IMR-90 (cell line): ENCODE results near the gene DIPK1B. TPM values are rescaled to one million over a fixed set of nuclear protein-coding genes. Genes with fewer than 3 reads are reported as not detected.

Experiments
- ATAC-seq: fragments of 200-7000 bp; cut with Tn5 transposase; 2 replicates; pipeline ENCODE4 v1.9.1; 2020; ENCODE audit warnings: low read depth, mild to moderate bottlenecking, moderate library complexity
- BruUV-seq: library from RNA; stranded (reverse); fragments of 400-500 nt; replicated peaks from 2 replicates; lab custom pipeline; 2021; lab: Mats Ljungman, UMichigan
- CTCF ChIA-PET: fragments of 300-600 bp; formaldehyde crosslinking; extraction: SDS; loops from one replicate; lab custom pipeline; 2021; ENCODE audit warnings: antibody characterized with exemption; lab: Yijun Ruan, JAX
- POLR2A ChIA-PET: fragments of 300-600 bp; sonication (Branson Sonifier 250); formaldehyde crosslinking; loops from one replicate; lab custom pipeline; 2022; ENCODE audit warnings: antibody characterized with exemption; ENCODE audit not compliant: unreplicated experiment; lab: Charles Lee
- DNase-seq: peaks from one replicate; pipeline ENCODE4 v3.0.0; 2013
- H2AFZ ChIP-seq: replicated peaks from 2 replicates; pipeline ENCODE3; 2013; ENCODE audit warnings: low read length, mild to moderate bottlenecking; ENCODE audit not compliant: poor library complexity
- H2AK5ac ChIP-seq: 2 replicates; pipeline ENCODE4 v1.6.1; 2013; ENCODE audit warnings: low read depth, low read length, inconsistent platforms
- H2AK9ac ChIP-seq: replicated peaks from 2 replicates; pipeline ENCODE3; 2013; ENCODE audit warnings: mild to moderate bottlenecking, low read depth, low read length, moderate library complexity; ENCODE audit not compliant: poor library complexity
- H2BK120ac ChIP-seq: 2 replicates; pipeline ENCODE4 v1.6.1; 2013; ENCODE audit warnings: low read depth, low read length, inconsistent platforms
- H2BK15ac ChIP-seq: 3 replicates; pipeline ENCODE4 v1.6.1; 2013; ENCODE audit warnings: low read depth, low read length, inconsistent platforms
- H2BK20ac ChIP-seq: 2 replicates; pipeline ENCODE4 v1.6.1; 2013; ENCODE audit warnings: low read depth, mild to moderate bottlenecking, inconsistent platforms, low read length, moderate library complexity
- H2BK5ac ChIP-seq: 2 replicates; pipeline ENCODE4 v1.6.1; 2013; ENCODE audit warnings: mild to moderate bottlenecking, low read depth, low read length, inconsistent platforms; ENCODE audit not compliant: poor library complexity, severe bottlenecking
- H3K14ac ChIP-seq: replicated peaks from 2 replicates; pipeline ENCODE4 v1.6.1; 2013; ENCODE audit warnings: low read depth, low read length, inconsistent platforms
- H3K18ac ChIP-seq: 2 replicates; pipeline ENCODE4 v1.6.1; 2013; ENCODE audit warnings: low read depth, low read length, control low read depth
- H3K23ac ChIP-seq: 2 replicates; pipeline ENCODE4 v1.6.1; 2013; ENCODE audit warnings: low read depth, low read length, inconsistent platforms
- H3K27ac ChIP-seq: 2 replicates; pipeline ENCODE4 v1.5.1; 2013; ENCODE audit warnings: mild to moderate bottlenecking, control low read depth, low read length; ENCODE audit not compliant: insufficient read depth
- H3K27me3 ChIP-seq: 2 replicates; pipeline ENCODE4 v1.6.1; 2013; ENCODE audit warnings: low read length; ENCODE audit not compliant: control insufficient read depth, insufficient read depth
- H3K36me3 ChIP-seq: 2 replicates; pipeline ENCODE4 v1.6.1; 2013; ENCODE audit warnings: low read length, mixed read lengths; ENCODE audit not compliant: control insufficient read depth, insufficient read depth
- H3K4ac ChIP-seq: 2 replicates; pipeline ENCODE4 v1.6.1; 2013; ENCODE audit warnings: low read depth, low read length, inconsistent platforms
- H3K4me1 ChIP-seq: 2 replicates; pipeline ENCODE4 v1.6.1; 2013; ENCODE audit warnings: low read length, mixed read lengths; ENCODE audit not compliant: control insufficient read depth, insufficient read depth
- H3K4me2 ChIP-seq: 2 replicates; pipeline ENCODE4 v1.6.1; 2013; ENCODE audit warnings: low read depth, mild to moderate bottlenecking, control low read depth, low read length, moderate library complexity
- H3K4me3 ChIP-seq: 2 replicates; pipeline ENCODE4 v1.5.1; 2013; ENCODE audit warnings: low read depth, mild to moderate bottlenecking, control low read depth, low read length, moderate library complexity; ENCODE audit not compliant: insufficient read depth
- H3K56ac ChIP-seq: 2 replicates; pipeline ENCODE4 v1.6.1; 2013; ENCODE audit warnings: low read length, inconsistent platforms; ENCODE audit not compliant: insufficient read depth; ENCODE audit errors: extremely low read depth
- H3K79me1 ChIP-seq, 2 experiments: 2 replicates each; pipeline ENCODE4 v1.6.1; 2013; ENCODE audit warnings: low read length in 2 of 2, inconsistent platforms in 1 of 2, low read depth in 1 of 2
- H3K9ac ChIP-seq: 2 replicates; pipeline ENCODE4 v1.6.1; 2013; ENCODE audit warnings: low read depth, low read length, control low read depth
- H3K9me1 ChIP-seq: 2 replicates; pipeline ENCODE4 v1.6.1; 2013; ENCODE audit warnings: low read length, inconsistent platforms; ENCODE audit not compliant: insufficient read depth
- H3K9me3 ChIP-seq: 2 replicates; pipeline ENCODE4 v1.6.1; 2013; ENCODE audit warnings: low read length; ENCODE audit not compliant: control insufficient read depth, insufficient read depth
- H4K20me1 ChIP-seq: 2 replicates; pipeline ENCODE4 v1.6.1; 2013; ENCODE audit warnings: low read length, inconsistent platforms; ENCODE audit not compliant: insufficient read depth
- H4K5ac ChIP-seq: 2 replicates; pipeline ENCODE4 v1.6.1; 2013; ENCODE audit warnings: mild to moderate bottlenecking, low read depth, low read length, control low read depth
- H4K8ac ChIP-seq, 2 experiments: 2 replicates each; pipeline ENCODE4 v1.6.1; 2013; ENCODE audit warnings: low read depth in 2 of 2, low read length in 2 of 2, control low read depth in 1 of 2, inconsistent platforms in 1 of 2
- H4K91ac ChIP-seq: 2 replicates; pipeline ENCODE4 v1.6.1; 2013; ENCODE audit warnings: low read depth, low read length, inconsistent platforms; ENCODE audit not compliant: insufficient read depth
- BHLHE40 ChIP-seq: fragments of 150-350 bp; IDR thresholded peaks from 2 replicates; pipeline ENCODE4 v1.6.1; 2016; ENCODE audit warnings: mild to moderate bottlenecking, low read depth, low read length
- FOS ChIP-seq: fragments of 150-350 bp; IDR thresholded peaks from 2 replicates; pipeline ENCODE4 v1.6.1; 2016; ENCODE audit warnings: low read depth, low read length
- MAFK ChIP-seq: IDR thresholded peaks from 2 replicates; pipeline ENCODE4 v1.6.1; 2012; ENCODE audit warnings: low read depth, low read length, improper control_type of control experiment
- MAZ ChIP-seq: IDR thresholded peaks from 2 replicates; pipeline ENCODE4 v1.6.1; 2012; ENCODE audit warnings: low read depth, mild to moderate bottlenecking, low read length, improper control_type of control experiment, moderate library complexity, borderline replicate concordance
- MXI1 ChIP-seq: IDR thresholded peaks from 2 replicates; pipeline ENCODE4 v1.6.1; 2012; ENCODE audit warnings: low read depth, mild to moderate bottlenecking, low read length, moderate library complexity, borderline replicate concordance
- POLR2A ChIP-seq: IDR thresholded peaks from 2 replicates; pipeline ENCODE4 v1.6.1; 2012; ENCODE audit warnings: mild to moderate bottlenecking, low read depth, low read length
- RCOR1 ChIP-seq: IDR thresholded peaks from 2 replicates; pipeline ENCODE4 v1.6.1; 2012; ENCODE audit warnings: mild to moderate bottlenecking, low read length, improper control_type of control experiment; ENCODE audit not compliant: insufficient replicate concordance
- WGBS, 2 experiments: methylation state at CpG; one replicate each; pipeline versions ENCODE4 v1.1.5 to v1.1.7; 2013; ENCODE audit warnings: missing lambda C conversion rate in 2 of 2; ENCODE audit not compliant: insufficient read length in 1 of 2; ENCODE audit errors: extremely low coverage in 2 of 2; 5-methylcytosine and 5-hydroxymethylcytosine counted together
- dilution Hi-C: fragments of 300-500 bp; cut with HindIII; formaldehyde crosslinking; loops from one replicate; pipeline ENCODE4 v1.14.3; 2018; ENCODE audit warnings: low sequenced_read_pairs; ENCODE audit not compliant: unreplicated experiment
- in situ Hi-C: fragments of 300-500 bp; cut with MboI; formaldehyde crosslinking; loops from 3 replicates; pipeline ENCODE4 v1.14.3; 2019; ENCODE audit warnings: low sequenced_read_pairs, inconsistent platforms, mixed read lengths
- intact Hi-C: fragments of 100-400 bp; cut with micrococcal nuclease; formaldehyde crosslinking; loops from 2 replicates; pipeline ENCODE4 v1.10.0; 2022
- polyA plus RNA-seq, 3 experiments: library from polyadenylated mRNA; depleted of rRNA; stranded (reverse); fragments of >200 nt; gene quantifications; 2 replicates each; pipeline ENCODE4 v1.2.3, GENCODE V29; 2012; ENCODE audit warnings: low replicate concordance in 1 of 3
- total RNA-seq: library from RNA; depleted of rRNA; stranded (reverse); fragments of >200 nt; gene quantifications from 2 replicates; pipeline ENCODE4 v1.2.3, GENCODE V29; 2012

The DIPK1B gene
- total and polyA plus RNA-seq, 2 of the 4 experiments (the other 2 are of a cell fraction): 3.4 to 7.1 TPM

DNA sequence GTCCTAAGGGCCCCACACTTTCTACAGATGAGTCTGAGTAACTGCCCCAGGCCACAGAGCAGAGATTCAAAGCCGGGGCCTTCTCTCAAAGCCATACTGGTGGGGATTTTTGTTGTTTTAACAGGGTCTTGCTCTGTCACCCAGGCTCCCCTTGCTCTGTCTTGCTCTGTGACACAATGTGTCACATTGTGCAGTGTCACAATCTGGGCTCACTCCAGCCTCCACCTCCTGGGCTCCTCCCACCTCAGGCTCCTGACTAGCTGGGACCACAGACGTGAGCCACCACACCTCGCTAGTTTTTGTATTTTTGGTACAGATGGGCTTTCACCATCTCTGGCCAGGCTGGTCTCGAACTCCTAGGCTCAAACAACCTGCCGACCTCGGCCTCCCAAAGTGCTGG lies 33.7 kb upstream of the DIPK1B start:
- Histone ChIP-seq H3K14ac (no peak overlapping the region), H3K4me2 (no peak overlapping the region), H3K27me3 (no peaks in the 10 kb centered on the region), H3K23ac (no peak overlapping the region), H2AK9ac (no peak overlapping the region), H3K4me1 (no peaks in the 10 kb centered on the region), H2BK5ac (no peak overlapping the region), H3K4ac (no peak overlapping the region), H3K79me1 (peaks cover 0 to 23% of the 10 kb centered on the region in 2 experiments; a peak in 1 of 4 replicates), H3K27ac (no peak overlapping the region), H3K36me3 (peaks cover 16% of the 10 kb centered on the region; the same call in 1 of the 2 replicates), H3K4me3 (no peak overlapping the region), H3K9me1 (no peaks in the 10 kb centered on the region), H2BK15ac (no peak overlapping the region), H4K91ac (no peak overlapping the region), H3K9me3 (no peaks in the 10 kb centered on the region), H3K56ac (no peak overlapping the region), H2BK20ac (no peak overlapping the region), H4K8ac (no peak overlapping the region), H3K9ac (no peak overlapping the region), H2BK120ac (no peak overlapping the region), H3K18ac (no peak overlapping the region), H2AFZ (no peak overlapping the region), H2AK5ac (no peak overlapping the region), H4K20me1 (peaks cover 11% of the 10 kb centered on the region; the same call in 1 of the 2 replicates), H4K5ac (no peak overlapping the region)
- no TSS peak for BruUV-seq
- 100% methylated on average over 3 of the region's 6 CpGs; no CpG with 5 or more reads in 1 of the 2 experiments for WGBS, 2 experiments
- ChIA-PET CTCF (no interaction called here), POLR2A (no interaction called here)
- dilution Hi-C loops (no loop called here), in situ Hi-C loops (no loop called here), intact Hi-C loops (no loop called here)
- ATAC-seq (no peak), DNase-seq (no peak)
- TF ChIP-seq MAZ (no peak), MAFK (no peak), RCOR1 (no peak), BHLHE40 (no peak), POLR2A (no peak), FOS (no peak), MXI1 (no peak)
